Pancreas (tissue), 10 donors: Measurements from ENCODE around the gene PPP3CB. TPM values are rescaled to one million over a fixed set of nuclear protein-coding genes. Genes with fewer than 3 reads are reported as not detected.

Experiments used
- ATAC-seq, 4 donors: fragments of 200-7000 bp; cut with Tn5 transposase; one replicate each; pipeline versions ENCODE4 v1.8.0 to v1.9.1; 2020; ENCODE audit warnings: mild to moderate bottlenecking in 4 of 4, moderate library complexity in 4 of 4
- DNase-seq, 6 donors: peaks; one replicate each; pipeline ENCODE4 v3.0.0-alpha.2; 2020
- FAIRE-seq: peaks from 2 replicates; lab custom pipeline; 2012; peaks lifted over from hg19 to GRCh38; lab: Jason Lieb, UNC
- H3K27ac ChIP-seq, 4 donors: fragments of 200-600 bp; sonication (generic); 1 replicate in 3 of 4; 2 replicates in 1 of 4; pipeline versions ENCODE4 v1.5.0 to v1.8.0; 2020
- H3K27me3 ChIP-seq, 4 donors: fragments of 200-600 bp; one replicate each; pipeline ENCODE4 v1.8.0; 2021
- H3K36me3 ChIP-seq, 3 donors: fragments of 200-600 bp; sonication (generic) in 1 of 3; one replicate each; pipeline versions ENCODE4 v1.5.0 to v1.8.0; 2020 to 2021
- H3K4me1 ChIP-seq, 3 donors: fragments of 200-600 bp; one replicate each; pipeline ENCODE4 v1.8.0; 2021
- H3K4me3 ChIP-seq, 4 donors: fragments of 200-600 bp; sonication (generic) in 2 of 4; one replicate each; pipeline versions ENCODE4 v1.5.0 to v1.8.0; 2020 to 2021
- H3K9me3 ChIP-seq, 4 donors: fragments of 200-600 bp; one replicate each; pipeline ENCODE4 v1.8.0; 2021
- CTCF ChIP-seq, 4 donors: fragments of 200-600 bp; sonication (generic) in 3 of 4; IDR thresholded peaks; one replicate each; pipeline versions ENCODE4 v1.5.0 to v1.8.0; 2021; ENCODE audit warnings: antibody characterized with exemption in 4 of 4
- WGBS, 2 donors: extraction: QIAGEN DNeasy Blood & Tissue Kit; methylation state at CpG; one replicate each; pipeline ENCODE4 v1.1.7; 2013; 5-methylcytosine and 5-hydroxymethylcytosine counted together
- intact Hi-C, 3 donors: fragments of 100-400 bp; cut with DNase I; formaldehyde crosslinking; loops; one replicate each; pipeline versions ENCODE4 v1.11.1 to v1.14.2; 2022
- polyA plus RNA-seq, 2 donors: library from polyadenylated mRNA; stranded (reverse); fragments of 200-250 nt; gene quantifications; one replicate each; pipeline ENCODE4 v1.2.3, GENCODE V29; 2013
- total RNA-seq, 6 donors: library from RNA; stranded (reverse); fragmentation: NEBNext Ultra II Directional in 4 of 6; extraction: Animal tissue kit (Norgen Biotek cat#: 25700) in 4 of 6; gene quantifications; one replicate each; pipeline versions ENCODE4 v1.2.1 to v1.2.4, GENCODE V29; 2021 to 2023
- donor health status: healthy with polysubstance abuse.
- donor health status: DM: no; HTN: no; CAD: no; lungs with moderate emphysema.
- donor health status: DM: no; HTN: no; CAD: no.
- donor health status: control.
- donor health status: control.
- donor health status: Bipolar disorder and iron deficiency.
- donor health status: DM: yes; HTN: yes; CAD: no.
- donor health status: DM: no; HTN: no; CAD: no.
- donor health status: DM: no; HTN: no; CAD: no.
- donor health status: DM: yes; HTN: yes; CAD: no.

The PPP3CB gene
- total and polyA plus RNA-seq, 8 donors: 13.6 to 29.9 (median 18.5) TPM

GRCh38 chr10:73388228-73388627 is 107.6 kb downstream of the PPP3CB start:
- no peak for FAIRE-seq
- intact Hi-C loops: no loop called here
- no peak for ATAC-seq
- peaks cover 0 to 37% (median 25%) of the 10 kb centered on the region in 3 donors for H3K36me3 ChIP-seq
- no peak for TF ChIP-seq CTCF (IDR thresholded peaks at IDR 0.05)
- no peak overlapping the region for H3K4me3 ChIP-seq
- WGBS, 2 donors: 89 to 96% methylated on average over 4 of the region's 4 CpGs
- DNase-seq: no peak
- H3K27me3 ChIP-seq: no peaks in the 10 kb centered on the region
- no peaks in the 10 kb centered on the region for H3K9me3 ChIP-seq
- no peak overlapping the region for H3K27ac ChIP-seq
- H3K4me1 ChIP-seq: no peaks in the 10 kb centered on the region

DNA sequence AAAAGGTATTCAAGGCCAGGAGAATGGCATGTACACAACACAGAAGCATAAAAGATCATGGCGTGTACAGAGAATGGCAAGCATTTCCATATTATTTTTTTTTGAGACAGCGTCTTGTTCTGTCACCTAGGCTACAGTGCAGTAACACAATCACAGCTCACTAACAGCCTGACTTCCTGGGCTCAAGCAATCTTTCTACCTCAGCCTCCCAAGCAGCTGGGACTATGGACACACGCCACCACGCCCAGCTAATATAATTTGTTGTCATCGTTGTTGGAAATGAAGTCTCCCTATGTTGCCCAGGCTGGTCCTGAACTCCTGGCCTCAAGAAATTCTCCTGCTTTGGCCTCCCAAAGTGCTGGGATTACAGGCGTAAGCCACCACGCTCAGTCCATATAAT is 109.2 kb downstream of the PPP3CB start:
- H3K4me1 ChIP-seq: no peaks in the 10 kb centered on the region
- ATAC-seq (no peak), DNase-seq (no peak), FAIRE-seq (no peak)
- no peaks in the 10 kb centered on the region for H3K9me3 ChIP-seq
- TF ChIP-seq CTCF (IDR thresholded peaks at IDR 0.05): no peak
- H3K4me3 ChIP-seq: no peak overlapping the region
- no peaks in the 10 kb centered on the region for H3K27me3 ChIP-seq
- WGBS, 2 donors: 94 to 97% methylated on average over 7 of the region's 7 CpGs
- H3K27ac ChIP-seq: no peak overlapping the region
- intact Hi-C loops: no loop called here
- H3K36me3 ChIP-seq: peaks cover 0 to 51% (median 29%) of the 10 kb centered on the region in 3 donors

Other genes starting within 250 kb of the PPP3CB start
- gene DNAJC9, start 248.8 kb downstream of the PPP3CB start, total RNA-seq: 1 to 10 TPM; 3.7 to 6.7 (median 4.9) TPM
- gene DNAJC9, start 248.8 kb downstream of the PPP3CB start, polyA plus RNA-seq: 1 to 10 TPM; 4.9 to 8.5 TPM
- gene MRPS16, start 243.4 kb downstream of the PPP3CB start, total RNA-seq: 10 to 100 TPM; 24.1 to 46.0 (median 42.9) TPM
- gene MRPS16, start 243.4 kb downstream of the PPP3CB start, polyA plus RNA-seq: 10 to 100 TPM; 25.6 to 34.2 TPM
- 1 to 10 TPM; 1.3 to 4.9 (median 2.9) TPM for gene CFAP70, start 137.2 kb downstream of the PPP3CB start, total RNA-seq
- 10 to 100 TPM in 1 of 2 donors, 1 to 10 TPM in 1; 10.0 to 28.8 TPM for gene CFAP70, start 137.2 kb downstream of the PPP3CB start, polyA plus RNA-seq
- 10 to 100 TPM; 31.0 to 59.5 (median 45.4) TPM for gene ANXA7, start 82.0 kb downstream of the PPP3CB start, total RNA-seq
- gene ANXA7, start 82.0 kb downstream of the PPP3CB start, polyA plus RNA-seq: 10 to 100 TPM; 21.6 to 58.5 TPM
- 1 to 10 TPM in 3 of 6 donors, under 1 TPM in 3; 0.28 to 1.3 (median 1.0) TPM for gene MSS51, start 62.5 kb downstream of the PPP3CB start, total RNA-seq
- 1 to 10 TPM; 2.0 to 2.6 TPM for gene MSS51, start 62.5 kb downstream of the PPP3CB start, polyA plus RNA-seq
- gene USP54, start 95.3 kb upstream of the PPP3CB start, total RNA-seq: 10 to 100 TPM; 14.8 to 49.9 (median 27.4) TPM
- 10 to 100 TPM; 12.1 to 15.6 TPM for gene USP54, start 95.3 kb upstream of the PPP3CB start, polyA plus RNA-seq
- under 1 TPM in 2 of 6 donors, not detected in 4; 0.21 to 0.31 TPM for gene MYOZ1, start 145.4 kb upstream of the PPP3CB start, total RNA-seq
- gene MYOZ1, start 145.4 kb upstream of the PPP3CB start, polyA plus RNA-seq: 1 to 10 TPM in 1 of 2 donors, under 1 TPM in 1; 0.11 to 1.2 TPM
- gene SYNPO2L, start 160.0 kb upstream of the PPP3CB start, total RNA-seq: under 1 TPM in 1 of 6 donors, not detected in 5; 0.31 TPM
- under 1 TPM; 0.02 to 0.04 TPM for gene SYNPO2L, start 160.0 kb upstream of the PPP3CB start, polyA plus RNA-seq
- 1 to 10 TPM; 4.3 to 8.7 (median 7.0) TPM for gene AGAP5, start 202.1 kb upstream of the PPP3CB start, total RNA-seq
- gene AGAP5, start 202.1 kb upstream of the PPP3CB start, polyA plus RNA-seq: 10 to 100 TPM; 11.8 to 18.4 TPM
- gene SEC24C, start 248.3 kb upstream of the PPP3CB start, total RNA-seq: 10 to 100 TPM; 23.3 to 42.5 (median 30.2) TPM
- 10 to 100 TPM; 33.1 to 36.2 TPM for gene SEC24C, start 248.3 kb upstream of the PPP3CB start, polyA plus RNA-seq